HG03064 (cell line): ENCODE measurements around the gene PDIA5.

ENCODE experiments used
- ATAC-seq: cut with Tn5 transposase; IDR thresholded peaks from one replicate; pipeline ENCODE4 v1.9.1; 2021; ENCODE audit warnings: low read depth; ENCODE audit not compliant: unreplicated experiment

The PDIA5 gene

GRCh38 chr3:123159926-123160635 lies 93.3 kb downstream of the PDIA5 start:
- ATAC-seq = no peak

- ATAC-seq = no peak
These were observed 94.3 kb downstream of the PDIA5 start for GRCh38 chr3:123161167-123161566.

- ATAC-seq = no peak
These were observed 96.3 kb downstream of the PDIA5 start for GRCh38 chr3:123163141-123163540.

GRCh38 chr3:123165163-123165562 lies 98.3 kb downstream of the PDIA5 start:
- no peak for ATAC-seq

DNA sequence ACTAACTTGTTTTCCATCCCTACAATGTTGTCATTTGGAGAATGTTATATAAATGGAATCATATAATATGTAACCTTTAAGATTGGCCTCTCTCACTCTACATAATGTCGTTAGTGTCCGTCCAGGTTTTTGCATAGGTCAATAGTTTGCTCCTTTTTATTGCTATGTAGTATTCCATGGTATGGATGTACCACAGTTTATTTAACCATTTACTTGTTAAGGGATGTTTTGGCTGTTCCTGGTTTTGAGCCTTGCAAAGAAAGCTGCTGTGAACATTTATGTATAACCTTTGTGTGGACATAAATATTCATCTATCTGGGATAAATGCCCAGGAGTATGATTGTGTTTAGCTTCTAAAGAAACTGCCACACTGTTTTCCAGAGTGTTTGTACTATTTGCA lies 100.9 kb downstream of the PDIA5 start:
- no peak for ATAC-seq

DNA sequence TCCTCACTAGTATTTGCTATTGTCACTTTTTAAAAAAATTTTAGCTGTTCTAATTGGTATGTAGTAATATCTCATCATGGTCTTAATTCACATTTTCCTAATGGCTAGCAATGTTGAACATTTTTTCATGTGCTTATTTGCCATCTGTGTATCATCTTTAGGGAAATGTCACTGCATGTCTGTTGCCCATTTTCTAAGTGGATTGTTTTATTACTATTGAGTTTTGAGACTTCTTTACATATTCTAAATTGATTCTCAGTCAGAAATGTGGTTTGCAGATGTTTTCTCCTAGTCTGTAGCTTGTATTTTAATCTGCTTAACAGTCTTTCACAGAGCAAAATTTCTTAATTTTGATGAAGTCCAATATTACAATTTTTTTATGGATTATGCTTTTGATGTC lies 101.3 kb downstream of the PDIA5 start:
- no peak for ATAC-seq

DNA sequence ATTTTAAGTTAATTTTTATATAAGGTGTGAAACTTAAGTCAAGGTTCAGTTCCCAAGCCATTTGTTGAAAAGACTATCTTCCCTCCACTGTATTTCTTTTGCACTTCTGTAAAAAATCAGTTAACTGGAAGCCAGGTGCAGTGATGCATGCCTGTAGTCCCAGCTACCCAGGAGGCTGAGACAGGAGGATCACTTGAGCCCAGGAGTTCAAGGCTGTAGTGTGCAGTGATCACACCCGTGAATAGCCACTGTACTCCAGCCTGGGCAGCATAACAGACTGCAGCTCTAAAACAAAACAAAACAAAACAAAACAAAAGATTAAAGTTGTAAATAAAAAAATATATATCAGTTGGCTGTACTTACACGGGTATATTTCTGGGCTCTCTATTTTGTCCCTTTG lies 101.8 kb downstream of the PDIA5 start:
- ATAC-seq = no peak

DNA sequence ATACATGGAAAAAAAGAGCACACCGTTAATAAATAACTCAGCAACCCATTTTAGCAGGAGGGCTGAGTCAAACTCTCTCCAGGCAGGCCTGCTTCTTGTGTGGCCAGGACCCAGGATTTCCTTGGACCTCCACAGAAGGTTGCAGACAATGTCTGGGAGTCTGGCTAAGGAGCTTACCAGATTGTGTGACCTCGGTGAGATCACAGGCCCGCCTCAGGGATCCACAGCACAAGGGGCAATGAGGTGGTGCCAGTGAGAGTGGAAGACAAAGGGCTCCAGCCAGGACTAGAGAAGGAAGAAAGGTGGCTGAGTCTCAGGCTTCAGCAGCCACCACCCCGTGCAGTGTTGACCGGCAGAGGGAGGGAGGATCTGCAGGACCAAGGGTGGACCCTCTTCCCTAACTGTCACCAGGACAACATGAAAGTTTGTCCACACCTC lies 102.7 kb downstream of the PDIA5 start:
- no peak for ATAC-seq

DNA sequence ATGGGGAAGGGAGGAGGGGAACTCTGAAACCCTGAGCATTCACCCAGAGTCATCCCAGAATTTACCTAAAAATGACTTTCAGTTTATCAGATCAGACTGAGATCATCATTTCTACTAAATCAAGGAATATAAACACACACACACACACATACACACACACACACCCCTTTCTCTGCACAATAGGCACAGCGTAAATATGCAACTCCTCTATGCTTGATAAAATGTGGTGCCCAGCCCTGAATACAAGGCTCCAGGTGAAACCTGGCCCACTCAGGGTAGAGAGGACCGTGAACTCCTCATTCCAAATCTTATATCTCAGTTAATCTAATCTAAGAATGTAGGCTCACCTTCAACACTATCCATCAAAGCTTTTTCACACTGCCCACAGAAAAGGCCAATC lies 103.1 kb downstream of the PDIA5 start:
- no peak for ATAC-seq

GRCh38 chr3:123180791-123181190 lies 114.0 kb downstream of the PDIA5 start:
- ATAC-seq = no peak

GRCh38 chr3:123186695-123187094 lies 119.9 kb downstream of the PDIA5 start:
- ATAC-seq = no peak

- ATAC-seq = no peak
These were observed 121.2 kb downstream of the PDIA5 start for GRCh38 chr3:123188058-123188457.

DNA sequence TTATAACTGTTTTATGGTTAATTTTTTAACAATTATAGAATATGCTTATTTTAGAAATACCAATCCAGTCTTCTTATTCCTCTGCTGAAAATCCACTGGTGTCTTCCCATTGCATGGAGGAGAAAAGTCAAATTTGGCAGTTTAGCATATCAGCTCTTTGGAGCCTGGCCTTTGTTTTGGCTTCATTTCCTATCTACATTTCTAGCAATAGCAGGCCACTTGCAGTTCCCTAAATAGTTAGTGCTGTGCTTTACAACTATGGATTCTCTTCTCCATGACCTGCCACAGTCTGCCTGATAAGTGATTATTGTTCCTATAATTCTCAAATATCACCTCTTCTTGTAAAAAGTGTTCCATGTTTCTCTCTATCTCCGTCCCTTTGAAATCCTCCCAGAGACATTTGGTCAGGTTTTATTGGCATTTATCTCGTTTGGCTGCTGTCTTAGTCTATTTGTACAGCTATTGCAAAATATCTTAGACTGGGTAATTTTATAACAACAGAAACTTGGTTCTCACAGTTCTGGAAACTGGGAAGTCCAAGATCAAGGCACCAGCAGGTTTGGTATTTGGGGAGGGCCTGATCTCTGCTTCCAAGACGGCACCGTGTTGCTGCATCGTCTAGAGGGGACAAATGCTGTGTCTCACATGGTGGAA lies 126.8 kb downstream of the PDIA5 start:
- no peak for ATAC-seq

- ATAC-seq = no peak
These were observed 127.7 kb downstream of the PDIA5 start for GRCh38 chr3:123194552-123194951.

DNA sequence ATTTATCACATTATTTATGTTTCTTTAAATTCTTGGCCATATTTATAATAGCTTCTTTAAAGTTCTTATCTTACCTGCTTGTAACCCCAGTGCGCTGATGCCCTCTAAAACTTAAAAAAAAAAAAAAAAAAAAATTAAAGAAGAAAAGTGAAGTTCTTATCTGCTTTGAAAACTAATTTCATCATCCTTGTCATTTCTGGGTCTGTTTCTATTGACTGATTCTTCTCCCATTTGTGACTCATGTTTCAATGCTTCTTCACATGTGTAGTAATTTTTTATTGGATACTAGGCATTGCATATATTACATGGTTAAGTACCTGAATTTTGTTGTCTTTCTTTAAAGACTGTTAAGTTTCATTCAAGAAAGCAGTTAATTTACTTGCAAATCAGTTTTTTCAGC lies 131.5 kb downstream of the PDIA5 start:
- no peak for ATAC-seq

DNA sequence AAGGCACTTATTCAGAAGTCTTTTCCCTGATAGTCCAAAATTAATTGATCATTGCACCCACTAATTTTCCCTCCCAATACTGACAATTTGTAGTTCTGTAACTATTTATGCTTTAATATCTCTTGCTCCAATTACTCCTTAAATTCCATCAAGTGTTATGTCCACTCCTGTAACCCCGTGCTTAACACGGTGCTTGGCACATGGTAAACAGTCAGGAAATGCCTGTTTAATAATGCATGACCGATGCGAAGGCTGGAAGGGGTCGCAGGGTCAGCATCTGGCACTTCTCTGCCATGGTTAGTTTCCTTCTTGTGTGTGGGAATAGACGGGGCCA lies 134.4 kb downstream of the PDIA5 start:
- no peak for ATAC-seq

DNA sequence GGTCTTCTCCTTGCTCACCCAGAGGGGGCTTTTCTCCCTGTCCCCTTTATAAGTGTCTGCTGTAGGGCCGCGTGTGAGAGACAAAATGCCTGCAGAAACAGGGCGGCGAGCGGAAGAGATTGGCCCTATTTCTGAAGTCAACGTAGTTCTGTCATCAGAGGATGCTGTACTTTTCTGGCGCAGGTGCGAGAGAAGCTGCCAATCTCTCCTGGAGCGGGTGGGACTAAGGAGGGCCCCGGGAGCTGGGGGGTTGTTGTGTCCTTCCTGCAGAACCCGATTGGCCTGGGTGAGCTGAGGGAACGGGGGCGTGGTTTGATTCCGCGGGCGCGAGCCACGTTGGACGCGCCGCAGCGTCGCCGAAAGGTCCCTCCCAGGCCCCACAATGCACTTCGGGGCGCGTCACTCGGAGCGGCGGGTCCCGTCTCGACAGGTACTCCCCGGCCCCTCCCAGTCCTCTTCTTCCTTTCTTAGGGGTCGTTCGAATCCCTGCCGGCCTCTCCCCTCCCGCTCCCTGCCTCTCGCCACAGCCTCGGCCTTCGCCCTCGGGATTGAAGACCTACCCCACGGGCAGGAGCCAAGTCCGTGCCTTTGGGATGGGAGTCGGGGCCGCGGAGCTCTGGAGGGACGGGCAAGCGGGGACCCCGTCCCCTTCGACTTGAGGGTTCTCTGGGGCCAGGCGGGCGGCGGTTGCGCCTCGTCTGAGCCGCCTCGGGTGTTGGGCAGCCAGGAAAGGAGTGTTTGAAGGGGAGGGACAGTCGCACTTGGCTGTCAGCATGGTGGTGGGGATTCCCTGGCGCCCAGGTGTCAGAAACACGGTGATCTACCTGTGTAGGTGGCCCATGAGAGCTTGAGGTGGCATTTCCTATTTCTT lies 135.0 kb downstream of the PDIA5 start, which contains the start of gene SEC22A:
Gene SEC22A, plus strand, starts transcription at position 387 of the 871 bp plus-strand sequence. CDS start 7,275 bp downstream, outside the sequence.
- ATAC-seq = peak; percentile 98

DNA sequence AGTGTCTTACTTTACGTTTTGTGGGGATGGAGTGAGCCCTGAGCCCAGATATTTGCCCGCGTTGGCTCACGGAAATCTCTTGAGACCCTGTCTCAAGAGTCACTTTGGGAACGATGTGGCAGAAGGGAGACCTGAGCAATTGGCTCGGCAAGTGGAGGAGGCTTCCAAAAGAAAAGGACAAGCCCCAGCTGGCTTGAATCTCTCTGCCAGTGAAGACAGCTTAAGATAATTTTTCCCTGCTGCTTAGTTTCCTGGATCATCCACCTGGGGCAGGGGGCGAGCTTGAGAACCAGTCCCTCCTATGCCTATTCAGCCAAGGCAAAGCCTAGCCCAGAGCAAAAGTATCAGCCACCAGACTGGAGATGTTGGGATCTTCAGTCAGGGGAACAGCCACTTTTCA lies 135.6 kb downstream of the PDIA5 start:
- ATAC-seq = no peak
